Thoracic aorta endothelial cell (primary cell): ENCODE results near the gene INO80. TPM values are rescaled to one million over a fixed set of nuclear protein-coding genes. Genes with fewer than 3 reads are reported as not detected.

Source experiments
- small RNA-seq: library from RNA; depleted of rRNA; stranded (forward); fragments of <200 nt; gene quantifications from one replicate; pipeline ENCODE3, GENCODE V24; 2012
- total RNA-seq: library from RNA; depleted of rRNA; stranded (reverse); fragments of >200 nt; gene quantifications from 2 replicates; pipeline ENCODE4 v1.2.3, GENCODE V29; 2012

The INO80 gene, protein sequence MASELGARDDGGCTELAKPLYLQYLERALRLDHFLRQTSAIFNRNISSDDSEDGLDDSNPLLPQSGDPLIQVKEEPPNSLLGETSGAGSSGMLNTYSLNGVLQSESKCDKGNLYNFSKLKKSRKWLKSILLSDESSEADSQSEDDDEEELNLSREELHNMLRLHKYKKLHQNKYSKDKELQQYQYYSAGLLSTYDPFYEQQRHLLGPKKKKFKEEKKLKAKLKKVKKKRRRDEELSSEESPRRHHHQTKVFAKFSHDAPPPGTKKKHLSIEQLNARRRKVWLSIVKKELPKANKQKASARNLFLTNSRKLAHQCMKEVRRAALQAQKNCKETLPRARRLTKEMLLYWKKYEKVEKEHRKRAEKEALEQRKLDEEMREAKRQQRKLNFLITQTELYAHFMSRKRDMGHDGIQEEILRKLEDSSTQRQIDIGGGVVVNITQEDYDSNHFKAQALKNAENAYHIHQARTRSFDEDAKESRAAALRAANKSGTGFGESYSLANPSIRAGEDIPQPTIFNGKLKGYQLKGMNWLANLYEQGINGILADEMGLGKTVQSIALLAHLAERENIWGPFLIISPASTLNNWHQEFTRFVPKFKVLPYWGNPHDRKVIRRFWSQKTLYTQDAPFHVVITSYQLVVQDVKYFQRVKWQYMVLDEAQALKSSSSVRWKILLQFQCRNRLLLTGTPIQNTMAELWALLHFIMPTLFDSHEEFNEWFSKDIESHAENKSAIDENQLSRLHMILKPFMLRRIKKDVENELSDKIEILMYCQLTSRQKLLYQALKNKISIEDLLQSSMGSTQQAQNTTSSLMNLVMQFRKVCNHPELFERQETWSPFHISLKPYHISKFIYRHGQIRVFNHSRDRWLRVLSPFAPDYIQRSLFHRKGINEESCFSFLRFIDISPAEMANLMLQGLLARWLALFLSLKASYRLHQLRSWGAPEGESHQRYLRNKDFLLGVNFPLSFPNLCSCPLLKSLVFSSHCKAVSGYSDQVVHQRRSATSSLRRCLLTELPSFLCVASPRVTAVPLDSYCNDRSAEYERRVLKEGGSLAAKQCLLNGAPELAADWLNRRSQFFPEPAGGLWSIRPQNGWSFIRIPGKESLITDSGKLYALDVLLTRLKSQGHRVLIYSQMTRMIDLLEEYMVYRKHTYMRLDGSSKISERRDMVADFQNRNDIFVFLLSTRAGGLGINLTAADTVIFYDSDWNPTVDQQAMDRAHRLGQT (N-terminal part only)
- 31.9 and 32.8 TPM in 2 replicates for total RNA-seq

GRCh38 chr15:41116116-41116961 lies at the start of gene INO80:
Gene INO80 (minus strand): TSS chr15:41116280. CDS start chr15:41096310, 19,970 bp downstream.

DNA sequence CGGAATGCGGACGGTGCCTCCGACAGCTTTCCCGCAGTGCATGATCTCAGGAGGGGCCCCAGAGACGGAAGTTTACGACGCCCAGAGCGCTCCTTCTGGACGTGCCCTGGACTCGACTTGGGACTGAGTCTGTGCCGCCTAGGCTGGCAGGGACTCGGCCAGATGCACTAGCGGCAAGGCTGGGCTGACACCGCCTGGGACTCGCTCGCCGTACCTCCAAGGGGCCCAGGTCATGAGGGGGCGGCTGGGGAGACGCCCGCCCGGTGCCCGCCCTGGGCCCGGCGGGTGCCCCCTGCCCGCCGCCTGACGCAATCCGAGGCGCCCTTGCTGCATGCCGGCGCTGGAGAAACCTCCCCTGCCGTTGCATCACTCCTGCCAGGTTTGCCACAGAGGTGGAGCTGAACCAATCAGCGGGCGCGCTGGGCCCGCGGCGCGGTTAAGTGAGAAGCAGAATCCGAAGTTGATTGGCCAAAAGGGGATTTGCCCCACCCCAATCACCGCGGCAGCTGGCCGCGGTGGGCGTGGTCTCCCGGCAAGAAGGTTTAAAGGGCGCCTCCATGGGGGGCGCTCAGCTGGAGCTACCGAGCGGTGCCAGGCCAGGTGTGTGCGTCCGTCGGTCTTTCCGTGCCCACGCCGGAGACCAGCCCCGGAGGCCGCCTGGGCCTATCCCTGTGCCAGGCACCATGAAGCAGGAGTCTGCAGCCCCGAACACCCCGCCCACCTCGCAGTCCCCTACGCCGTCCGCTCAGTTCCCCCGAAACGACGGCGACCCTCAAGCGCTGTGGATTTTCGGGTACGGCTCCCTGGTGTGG lies 163.0 kb downstream of the INO80 start, which contains the start of gene CHAC1:
CHAC1 (plus strand) TSS at position 571 of the 812 bp plus-strand sequence; CDS start at position 684, 113 bp downstream.

Small RNA genes lying within 50 kb of the gene (small RNA-seq; reads per million reads assigned to genes)
- not detected for gene ISCA1P4

Other genes with a start within 250 kb of the INO80 start
- not detected in 2 replicates for gene RHOV, start 242.0 kb downstream of the INO80 start, total RNA-seq
- 38.8 and 42.5 TPM in 2 replicates for gene VPS18, start 221.8 kb downstream of the INO80 start, total RNA-seq
- gene DLL4, start 186.9 kb downstream of the INO80 start, total RNA-seq: 33.8 and 72.7 TPM in 2 replicates
- gene CHAC1, start 162.8 kb downstream of the INO80 start, total RNA-seq: 3.7 and 5.1 TPM in 2 replicates
- gene EXD1, start 114.5 kb upstream of the INO80 start, total RNA-seq: not detected in 2 replicates
- 117 and 133 TPM in 2 replicates for gene CHP1, start 115.0 kb upstream of the INO80 start, total RNA-seq
- 11.4 and 16.9 TPM in 2 replicates for gene OIP5, start 216.3 kb upstream of the INO80 start, total RNA-seq
- gene NUSAP1, start 216.6 kb upstream of the INO80 start, total RNA-seq: 96.3 and 172 TPM in 2 replicates